A204.1 (cell line): ENCODE measurements around the gene SPINT3.
"Not testable (repeated sequence)": the region's sequence is repeated elsewhere in the genome, so short reads cannot be mapped to it uniquely, and the experiment has no call there.

Experiments
- FAIRE-seq: peaks from 2 replicates; lab custom pipeline; 2012; peaks lifted over from hg19 to GRCh38; lab: Jason Lieb, UNC

SPINT3 gene

GRCh38 chr20:45502561-45502960 is 12.9 kb downstream of the SPINT3 start:
- FAIRE-seq = no peak

- no peak for FAIRE-seq
These were observed 13.8 kb downstream of the SPINT3 start for GRCh38 chr20:45501600-45501999.

DNA sequence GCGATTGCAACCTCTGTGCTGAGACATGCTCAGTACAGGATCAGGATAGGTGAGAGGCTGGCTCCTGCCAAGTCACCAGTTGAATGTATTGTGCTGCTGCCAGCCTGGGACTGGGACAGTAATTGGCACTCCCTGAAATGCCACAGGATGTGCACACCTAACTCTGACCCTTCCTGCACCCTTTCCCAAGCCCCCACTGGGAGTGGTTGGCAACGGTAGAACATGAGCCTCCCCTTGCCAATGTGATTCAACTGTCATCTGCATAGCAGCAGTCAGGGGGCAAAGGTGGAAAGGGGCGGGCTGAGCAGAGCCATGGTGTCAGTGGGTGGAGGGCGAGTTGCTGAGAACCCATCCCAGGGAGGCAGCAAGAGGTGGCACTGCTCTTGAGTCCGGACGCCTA is 15.4 kb downstream of the SPINT3 start:
- no peak for FAIRE-seq

- no peak for FAIRE-seq
These were observed 17.4 kb downstream of the SPINT3 start for GRCh38 chr20:45497971-45498494.

DNA sequence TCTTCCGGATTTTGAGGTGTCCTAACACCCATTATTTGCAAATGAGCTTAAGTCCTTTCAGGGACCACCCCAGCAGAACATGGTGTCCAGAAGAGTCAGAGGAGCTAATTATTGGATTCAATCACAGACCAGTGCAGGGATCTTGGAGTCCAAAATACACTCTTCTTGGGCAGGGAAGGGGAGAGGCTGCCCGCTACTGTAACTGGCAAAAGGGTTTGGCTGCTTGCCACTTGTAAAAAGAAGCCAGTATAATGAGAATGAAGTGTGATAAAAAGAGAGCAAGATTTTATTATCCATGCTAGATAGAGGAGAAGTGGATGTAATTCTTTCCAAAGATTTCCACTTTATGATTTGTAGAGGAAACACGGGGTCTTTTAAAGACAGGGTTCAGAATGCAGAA is 19.3 kb downstream of the SPINT3 start:
- no peak for FAIRE-seq

GRCh38 chr20:45495501-45495941 is 19.9 kb downstream of the SPINT3 start:
- no peak for FAIRE-seq

- FAIRE-seq = no peak
These were observed 26.3 kb downstream of the SPINT3 start for GRCh38 chr20:45489083-45489531.

- no peak for FAIRE-seq
These were observed 28.2 kb downstream of the SPINT3 start for GRCh38 chr20:45487231-45487635.

- no peak for FAIRE-seq
These were observed 30.0 kb downstream of the SPINT3 start for GRCh38 chr20:45485388-45485787.

DNA sequence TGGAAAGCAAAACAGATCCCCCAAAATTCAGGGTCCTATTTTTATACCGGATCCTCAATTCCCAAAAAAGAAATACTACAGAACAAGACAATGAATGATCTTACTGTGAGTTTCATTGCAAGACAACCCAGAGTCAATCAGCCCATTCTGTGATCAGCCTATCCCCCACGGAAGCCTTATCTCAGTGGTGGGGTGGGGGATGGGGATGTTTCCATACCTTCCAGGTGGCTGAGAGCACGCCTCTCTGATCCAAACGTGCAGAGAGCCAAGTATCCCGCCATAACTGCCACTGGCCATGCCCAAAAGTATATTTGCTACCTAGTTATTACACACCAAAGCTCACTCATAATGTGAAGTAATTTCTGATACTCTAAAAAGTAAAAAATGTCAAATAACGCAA is 30.7 kb downstream of the SPINT3 start:
- FAIRE-seq = no peak

DNA sequence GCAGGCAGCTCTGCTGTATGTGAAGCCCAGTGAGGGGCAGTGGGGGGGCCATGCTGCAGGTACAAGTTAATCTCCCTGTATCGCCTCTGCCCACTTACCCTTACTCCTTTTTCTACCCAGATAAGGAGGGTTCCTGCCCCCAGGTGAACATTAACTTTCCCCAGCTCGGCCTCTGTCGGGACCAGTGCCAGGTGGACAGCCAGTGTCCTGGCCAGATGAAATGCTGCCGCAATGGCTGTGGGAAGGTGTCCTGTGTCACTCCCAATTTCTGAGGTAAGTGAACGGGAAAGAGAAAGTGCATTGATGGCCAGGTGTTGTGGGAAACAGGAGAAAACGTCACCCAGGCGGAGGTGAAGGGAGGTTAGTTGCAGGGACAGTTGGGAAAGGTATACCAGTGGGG is 35.6 kb downstream of the SPINT3 start:
- no peak for FAIRE-seq

DNA sequence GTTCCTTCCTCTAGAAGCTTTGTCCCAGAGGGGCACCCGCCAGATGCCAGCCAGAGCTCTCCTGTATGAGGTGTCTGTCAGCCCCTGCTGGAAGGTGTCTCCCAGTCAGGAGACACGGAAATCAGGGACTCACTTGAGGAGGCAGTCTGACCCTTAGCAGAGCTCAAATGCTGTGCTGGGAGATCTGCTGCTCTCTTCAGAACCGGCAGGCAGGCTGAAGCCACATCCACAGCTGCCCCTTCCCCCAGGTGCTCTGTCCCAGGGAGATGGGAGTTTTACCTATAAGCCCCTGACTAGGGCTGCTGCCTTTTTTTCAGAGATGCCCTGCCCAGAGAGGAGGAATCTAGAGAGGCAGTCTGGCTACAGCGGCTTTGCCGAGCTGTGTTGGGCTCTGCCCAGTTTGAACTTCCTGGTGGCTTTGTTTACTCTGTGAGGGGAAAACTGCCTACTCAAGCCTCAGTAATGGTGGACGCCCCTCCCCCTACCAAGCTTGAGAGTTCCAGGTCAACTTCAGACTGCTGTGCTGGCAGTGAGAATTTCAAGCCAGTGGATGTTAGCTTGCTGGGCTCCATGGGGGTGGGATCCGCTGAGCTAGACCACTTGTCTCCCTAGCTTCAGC is 37.8 kb downstream of the SPINT3 start:
- not testable (repeated sequence) for FAIRE-seq

- not testable (repeated sequence) for FAIRE-seq
These were observed 43.1 kb downstream of the SPINT3 start for GRCh38 chr20:45472286-45472685.

- FAIRE-seq = no peak
These were observed 44.5 kb downstream of the SPINT3 start for GRCh38 chr20:45470937-45471336.

DNA sequence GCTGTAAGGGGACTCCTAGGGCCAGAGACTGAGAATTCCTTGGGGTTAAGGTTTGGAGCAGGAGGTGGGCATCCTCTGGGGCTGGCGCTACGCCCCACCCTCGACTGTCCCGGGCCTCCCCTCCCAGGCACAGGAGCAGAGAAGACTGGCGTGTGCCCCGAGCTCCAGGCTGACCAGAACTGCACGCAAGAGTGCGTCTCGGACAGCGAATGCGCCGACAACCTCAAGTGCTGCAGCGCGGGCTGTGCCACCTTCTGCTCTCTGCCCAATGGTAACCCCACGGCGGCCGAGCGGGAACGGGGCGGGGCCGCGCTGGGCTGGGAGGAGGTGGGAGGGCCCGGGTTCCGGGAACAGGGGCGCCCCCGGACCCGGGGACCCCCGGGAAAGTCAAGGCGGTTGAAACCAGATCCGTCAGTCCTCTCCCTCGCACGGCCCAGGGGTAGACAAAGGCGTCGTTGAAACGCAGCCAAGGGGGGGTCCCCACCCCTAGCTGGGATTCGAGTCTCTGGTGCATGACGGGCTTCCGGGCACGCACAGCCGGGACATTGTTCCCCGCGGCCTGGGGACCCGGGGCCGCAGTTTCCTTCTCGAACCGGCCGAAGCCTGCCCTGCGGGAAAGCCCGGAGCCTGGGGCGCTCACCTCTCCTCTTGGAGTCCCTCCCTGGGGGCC is 45.0 kb downstream of the SPINT3 start:
- no peak for FAIRE-seq

- FAIRE-seq = no peak
These were observed 45.8 kb downstream of the SPINT3 start, which contains the start of gene WFDC2 for GRCh38 chr20:45469336-45470261. TSS of gene WFDC2 (plus strand) at chr20:45469753. CDS start at chr20:45469782, 29 bp downstream.

DNA sequence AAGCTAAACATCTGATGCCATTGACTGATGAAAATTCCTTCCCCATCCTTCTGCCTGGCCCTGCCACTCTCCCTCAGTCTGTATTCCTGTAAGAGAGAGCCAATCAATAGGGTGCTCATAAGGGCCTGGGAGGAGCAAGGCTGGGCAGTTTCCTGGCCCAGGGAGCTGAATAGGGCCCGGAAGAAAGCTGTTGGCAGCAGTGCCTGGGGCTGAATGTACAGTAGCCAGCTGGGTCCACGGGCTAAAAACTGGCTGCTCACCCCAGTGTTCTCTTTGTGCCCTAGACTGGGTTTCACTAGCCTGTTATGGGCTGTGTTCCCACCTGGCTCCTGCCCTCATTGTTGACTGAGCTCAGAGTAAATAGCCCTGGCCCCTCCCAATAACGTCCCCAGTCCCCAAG is 47.6 kb downstream of the SPINT3 start:
- no peak for FAIRE-seq

DNA sequence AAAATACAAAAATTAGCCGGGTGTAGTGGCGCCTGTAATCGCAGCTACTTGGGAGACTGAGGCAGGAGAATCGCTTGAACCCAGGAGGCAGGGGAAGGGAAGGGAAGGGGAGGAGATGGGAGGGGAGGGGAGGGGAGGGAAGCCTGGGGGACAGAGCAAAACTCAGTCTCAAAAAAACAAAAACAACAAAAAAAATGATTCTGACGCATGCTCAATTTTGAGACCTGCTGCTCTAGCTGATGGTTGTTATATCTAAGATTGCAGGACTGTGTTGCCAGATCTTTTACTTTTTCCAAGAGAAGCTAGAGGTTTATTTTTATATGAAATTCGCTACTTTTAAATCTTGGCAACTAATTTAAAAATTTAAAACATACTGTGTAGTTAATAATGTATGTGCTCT is 48.2 kb downstream of the SPINT3 start:
- FAIRE-seq = no peak

- no peak for FAIRE-seq
These were observed 49.7 kb downstream of the SPINT3 start for GRCh38 chr20:45465491-45466266.

DNA sequence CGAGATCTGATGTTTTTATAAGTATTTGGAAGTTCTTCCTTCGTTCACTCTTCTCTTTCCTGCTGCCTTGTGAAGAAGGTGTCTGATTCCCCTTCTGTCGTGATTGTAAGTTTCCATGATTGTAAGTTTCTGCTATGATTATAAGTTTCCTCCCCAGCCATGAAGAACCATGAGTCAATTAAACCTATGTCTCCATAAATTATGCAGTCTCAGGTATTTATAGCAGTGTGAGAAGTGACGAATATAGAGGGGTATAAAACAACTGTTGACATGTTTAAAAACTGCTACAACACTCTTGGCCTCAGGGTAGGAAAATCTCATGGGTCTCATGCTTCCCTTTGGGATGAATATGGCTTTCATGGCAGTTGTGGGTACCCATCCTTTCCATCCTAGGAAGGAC is 51.7 kb downstream of the SPINT3 start:
- FAIRE-seq = no peak

DNA sequence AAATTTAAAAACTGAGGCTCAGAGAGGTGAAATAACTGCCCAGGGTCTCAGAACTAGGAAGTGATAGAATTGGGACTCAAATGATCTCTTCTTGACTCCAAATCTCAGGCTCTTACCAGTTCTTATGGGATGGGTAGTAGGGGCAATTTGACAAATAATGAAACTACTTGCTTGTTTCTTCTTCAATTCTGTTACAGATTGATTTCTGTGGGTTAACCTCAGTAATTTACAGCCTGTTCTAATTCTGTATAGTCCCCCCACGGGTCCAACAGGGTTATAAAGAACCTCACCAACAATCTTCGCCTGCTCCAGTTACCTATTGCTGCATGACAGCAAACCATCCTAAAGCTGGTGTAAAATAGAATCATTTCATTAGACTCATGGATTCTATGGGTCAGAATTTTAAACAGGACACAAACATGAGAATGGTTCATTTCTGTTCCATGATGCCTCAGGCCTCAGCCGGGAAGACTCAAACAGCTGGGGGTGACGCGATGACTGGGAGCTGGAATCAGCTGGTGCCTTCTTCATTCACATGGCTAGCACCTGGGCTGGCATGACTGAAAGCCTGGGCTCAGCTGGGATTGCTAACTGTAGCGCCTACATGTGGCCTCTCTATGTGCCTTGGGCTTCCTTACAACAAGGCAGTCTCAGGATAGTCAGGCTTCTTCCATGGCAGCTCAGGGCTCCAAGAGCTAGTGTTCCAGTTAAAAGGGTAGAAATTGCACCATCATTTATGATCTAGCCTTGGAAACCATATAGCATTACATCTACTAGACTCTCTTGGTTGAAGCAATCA is 52.5 kb downstream of the SPINT3 start:
- FAIRE-seq = no peak
